OCI-LY7 (cell line): ENCODE measurements around the gene IL18RAP.

Experiments
- EZH2phosphoT487 ChIP-seq: fragments of 200-600 bp; sonication (generic); IDR thresholded peaks from 2 replicates; pipeline ENCODE4 v1.6.1; 2018; ENCODE audit warnings: low read depth, borderline replicate concordance, mild to moderate bottlenecking, mixed run types, antibody characterized with exemption, low read length, moderate library complexity, mixed read lengths
- TF ChIP-seq, protein P1 (sequence below): fragments of 200-600 bp; sonication (generic); conservative IDR thresholded peaks from 2 replicates; pipeline ENCODE4 v1.5.1; 2014; ENCODE audit warnings: mild to moderate bottlenecking, antibody characterized with exemption, low read length, moderate library complexity, mixed read lengths

DNA sequence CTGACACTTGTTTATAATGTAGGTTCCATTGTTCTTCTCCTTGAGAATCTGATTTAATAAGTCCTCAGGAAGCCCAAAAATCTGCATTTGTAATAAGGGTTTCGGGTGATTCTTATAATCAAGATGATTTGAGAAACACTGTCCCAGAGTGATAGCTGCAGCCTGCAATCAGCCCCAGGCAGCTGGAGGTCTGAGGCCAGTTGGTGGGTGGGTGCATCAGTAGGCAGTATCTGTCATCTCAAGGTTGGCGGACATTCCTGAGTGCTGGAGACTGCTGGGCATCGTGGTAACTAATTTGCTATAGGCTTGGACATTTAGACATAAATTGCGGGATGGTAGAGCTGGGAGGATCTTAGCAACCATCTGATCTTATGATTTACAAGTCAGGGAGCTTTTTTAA, 2.7 kb upstream of the IL18RAP start:
- TF ChIP-seq, protein P1, sequence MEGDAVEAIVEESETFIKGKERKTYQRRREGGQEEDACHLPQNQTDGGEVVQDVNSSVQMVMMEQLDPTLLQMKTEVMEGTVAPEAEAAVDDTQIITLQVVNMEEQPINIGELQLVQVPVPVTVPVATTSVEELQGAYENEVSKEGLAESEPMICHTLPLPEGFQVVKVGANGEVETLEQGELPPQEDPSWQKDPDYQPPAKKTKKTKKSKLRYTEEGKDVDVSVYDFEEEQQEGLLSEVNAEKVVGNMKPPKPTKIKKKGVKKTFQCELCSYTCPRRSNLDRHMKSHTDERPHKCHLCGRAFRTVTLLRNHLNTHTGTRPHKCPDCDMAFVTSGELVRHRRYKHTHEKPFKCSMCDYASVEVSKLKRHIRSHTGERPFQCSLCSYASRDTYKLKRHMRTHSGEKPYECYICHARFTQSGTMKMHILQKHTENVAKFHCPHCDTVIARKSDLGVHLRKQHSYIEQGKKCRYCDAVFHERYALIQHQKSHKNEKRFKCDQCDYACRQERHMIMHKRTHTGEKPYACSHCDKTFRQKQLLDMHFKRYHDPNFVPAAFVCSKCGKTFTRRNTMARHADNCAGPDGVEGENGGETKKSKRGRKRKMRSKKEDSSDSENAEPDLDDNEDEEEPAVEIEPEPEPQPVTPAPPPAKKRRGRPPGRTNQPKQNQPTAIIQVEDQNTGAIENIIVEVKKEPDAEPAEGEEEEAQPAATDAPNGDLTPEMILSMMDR, result no peak
- TF ChIP-seq EZH2phosphoT487, result no peak
